MM.1S (cell line): ENCODE data around the gene CSTPP1.
"Not testable (repeated sequence)": the region's sequence is repeated elsewhere in the genome, so short reads cannot be mapped to it uniquely, and the experiment has no call there.

Source experiments
- EZH2 ChIP-seq: fragments of 300-600 bp; sonication (generic); optimal IDR thresholded peaks from 2 replicates; pipeline ENCODE3; 2017; ENCODE audit warnings: low read depth, mild to moderate bottlenecking, antibody characterized with exemption, low read length, mixed read lengths
- EZH2phosphoT487 ChIP-seq: fragments of 300-600 bp; sonication (generic); IDR thresholded peaks from 2 replicates; pipeline ENCODE4 v1.6.1; 2018; ENCODE audit warnings: antibody characterized with exemption, low read length
- TF ChIP-seq, protein P1 (sequence below): fragments of 300-600 bp; sonication (generic); IDR thresholded peaks from 2 replicates; pipeline ENCODE4 v1.5.1; 2016; ENCODE audit warnings: antibody characterized with exemption, low read length, mixed read lengths

DNA sequence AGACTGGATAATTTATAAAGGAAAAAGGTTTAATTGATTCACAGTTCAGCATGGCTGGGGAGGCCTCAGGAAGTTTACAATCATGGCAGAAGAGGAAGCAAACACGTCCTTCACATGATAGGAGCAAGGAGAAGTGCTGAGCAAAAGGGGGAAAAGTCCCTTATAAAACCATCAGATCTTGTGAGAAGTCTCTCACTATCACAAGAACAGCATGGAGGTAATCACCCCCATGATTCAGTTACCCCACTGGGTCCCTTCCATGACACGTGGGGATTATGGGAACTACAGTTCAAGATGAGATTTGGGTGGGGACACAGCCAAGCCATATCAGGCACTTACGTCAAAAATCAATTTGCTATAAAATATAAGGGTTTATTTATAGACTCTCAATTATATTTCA, 25.3 kb downstream of the CSTPP1 start:
- TF ChIP-seq, protein P1, sequence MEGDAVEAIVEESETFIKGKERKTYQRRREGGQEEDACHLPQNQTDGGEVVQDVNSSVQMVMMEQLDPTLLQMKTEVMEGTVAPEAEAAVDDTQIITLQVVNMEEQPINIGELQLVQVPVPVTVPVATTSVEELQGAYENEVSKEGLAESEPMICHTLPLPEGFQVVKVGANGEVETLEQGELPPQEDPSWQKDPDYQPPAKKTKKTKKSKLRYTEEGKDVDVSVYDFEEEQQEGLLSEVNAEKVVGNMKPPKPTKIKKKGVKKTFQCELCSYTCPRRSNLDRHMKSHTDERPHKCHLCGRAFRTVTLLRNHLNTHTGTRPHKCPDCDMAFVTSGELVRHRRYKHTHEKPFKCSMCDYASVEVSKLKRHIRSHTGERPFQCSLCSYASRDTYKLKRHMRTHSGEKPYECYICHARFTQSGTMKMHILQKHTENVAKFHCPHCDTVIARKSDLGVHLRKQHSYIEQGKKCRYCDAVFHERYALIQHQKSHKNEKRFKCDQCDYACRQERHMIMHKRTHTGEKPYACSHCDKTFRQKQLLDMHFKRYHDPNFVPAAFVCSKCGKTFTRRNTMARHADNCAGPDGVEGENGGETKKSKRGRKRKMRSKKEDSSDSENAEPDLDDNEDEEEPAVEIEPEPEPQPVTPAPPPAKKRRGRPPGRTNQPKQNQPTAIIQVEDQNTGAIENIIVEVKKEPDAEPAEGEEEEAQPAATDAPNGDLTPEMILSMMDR: not testable (repeated sequence)
- not testable (repeated sequence) for TF ChIP-seq EZH2, EZH2phosphoT487
